HCT116 (cell line): ENCODE data around the gene MACF1. TPM values are rescaled to one million over a fixed set of nuclear protein-coding genes. Genes with fewer than 3 reads are reported as not detected.

Experiments
- ATAC-seq: fragments of 200-7000 bp; cut with Tn5 transposase; 2 replicates; pipeline ENCODE4 v1.9.1; 2020; ENCODE audit warnings: mild to moderate bottlenecking, moderate library complexity
- BruUV-seq: library from RNA; stranded (reverse); fragments of 400-500 nt; replicated peaks from 2 replicates; lab custom pipeline; 2021; lab: Mats Ljungman, UMichigan
- CTCF ChIA-PET: fragments of 300-600 bp; sonication (Branson Sonifier 250); formaldehyde crosslinking; loops from one replicate; lab custom pipeline; 2021; ENCODE audit warnings: antibody characterized with exemption; lab: Charles Lee
- POLR2A ChIA-PET: fragments of 300-600, 350-600 bp; sonication (Branson Sonifier 250); formaldehyde crosslinking; loops from one replicate; lab custom pipeline; 2021; ENCODE audit warnings: antibody characterized with exemption; lab: Charles Lee
- RAD21 ChIA-PET, 2 experiments: fragments of 300-600 bp; sonication (Branson Sonifier 250); formaldehyde crosslinking; loops; one replicate each; lab custom pipeline; 2023; ENCODE audit warnings: low total read pairs in 2 of 2; ENCODE audit not compliant: uncharacterized antibody in 2 of 2, unreplicated experiment in 2 of 2, low non-redundant PET in 1 of 2; lab: Charles Lee
- DNase-seq: peaks from one replicate; pipeline ENCODE4 v3.0.0-alpha.2; 2010; ENCODE audit warnings: low read depth, low spot score
- H2AFZ ChIP-seq: fragments of 200-600 bp; shearing (Covaris generic), sonication (generic); 2 replicates; pipeline ENCODE4 v1.6.1; 2017; ENCODE audit warnings: low read depth, mixed run types, mixed read lengths, antibody characterized with exemption, low read length; ENCODE audit not compliant: poor library complexity, severe bottlenecking
- H3K27ac ChIP-seq: 2 replicates; pipeline ENCODE4 v1.5.1; 2012; ENCODE audit warnings: low read depth, low read length
- H3K27me3 ChIP-seq: fragments of 200-600 bp; sonication (generic); 2 replicates; pipeline ENCODE4 v1.6.1; 2016; ENCODE audit warnings: mixed run types, low read length, mixed read lengths; ENCODE audit not compliant: insufficient read depth
- H3K36me3 ChIP-seq, 2 experiments: fragments of 200-500 bp in 1 of 2; fragments of 200-600 bp in 1 of 2; sonication (Bioruptor generic) in 1 of 2; sonication (generic) in 1 of 2; 2 replicates each; pipeline versions ENCODE4 v1.5.1 to v1.6.1; 2014 to 2016; ENCODE audit warnings: low read length in 2 of 2, inconsistent platforms in 1 of 2, mixed read lengths in 1 of 2, mixed run types in 1 of 2; ENCODE audit not compliant: insufficient read depth in 2 of 2, control insufficient read depth in 1 of 2
- H3K4me1 ChIP-seq, 2 experiments: fragments of 200-600 bp in 1 of 2; sonication (generic) in 1 of 2; 2 replicates each; pipeline versions ENCODE4 v1.5.1 to v1.6.1; 2012 to 2017; ENCODE audit warnings: low read length in 2 of 2, inconsistent platforms in 1 of 2, mild to moderate bottlenecking in 1 of 2, mixed read lengths in 1 of 2, mixed run types in 1 of 2, moderate library complexity in 1 of 2; ENCODE audit not compliant: insufficient read depth in 2 of 2, control insufficient read depth in 1 of 2
- H3K4me2 ChIP-seq: fragments of 200-600 bp; sonication (generic); 2 replicates; pipeline ENCODE4 v1.6.1; 2017; ENCODE audit warnings: mixed run types, low read length, mixed read lengths
- H3K4me3 ChIP-seq, 2 experiments: fragments of 200-600 bp in 1 of 2; sonication (generic) in 1 of 2; replicated peaks in 1 of 2; 2 replicates each; pipeline ENCODE4 v1.5.1; 2011 to 2016; ENCODE audit warnings: low read length in 2 of 2, control low read depth in 1 of 2, low read depth in 1 of 2, mild to moderate bottlenecking in 1 of 2, mixed read lengths in 1 of 2, mixed run types in 1 of 2
- H3K79me2 ChIP-seq: fragments of 200-600 bp; sonication (generic); 2 replicates; pipeline ENCODE4 v1.6.1; 2017; ENCODE audit warnings: mild to moderate bottlenecking, mixed run types, low read length, moderate library complexity, mixed read lengths; ENCODE audit not compliant: insufficient read depth
- H3K9ac ChIP-seq: fragments of 200-600 bp; sonication (generic); 2 replicates; pipeline ENCODE4 v1.6.1; 2016; ENCODE audit warnings: low read length, mixed read lengths
- H3K9me2 ChIP-seq: fragments of 200-600 bp; sonication (generic), shearing (Covaris generic); 2 replicates; pipeline ENCODE4 v1.6.1; 2017; ENCODE audit warnings: mixed run types, mild to moderate bottlenecking, moderate library complexity; ENCODE audit not compliant: insufficient read depth
- H3K9me3 ChIP-seq, 2 experiments: fragments of 200-500 bp in 1 of 2; fragments of 200-600 bp in 1 of 2; sonication (Bioruptor generic) in 1 of 2; sonication (generic) in 1 of 2; 2 replicates each; pipeline ENCODE4 v1.6.1; 2014 to 2017; ENCODE audit warnings: low read length in 2 of 2, mixed read lengths in 2 of 2, inconsistent platforms in 1 of 2, low read depth in 1 of 2, mild to moderate bottlenecking in 1 of 2, mixed run types in 1 of 2, moderate library complexity in 1 of 2; ENCODE audit not compliant: control insufficient read depth in 1 of 2, insufficient read depth in 1 of 2
- H4K20me1 ChIP-seq: fragments of 200-600 bp; sonication (generic), shearing (Covaris generic); 2 replicates; pipeline ENCODE4 v1.6.1; 2017; ENCODE audit warnings: mixed run types, mild to moderate bottlenecking, moderate library complexity; ENCODE audit not compliant: insufficient read depth
- ATF3 ChIP-seq: IDR thresholded peaks from 2 replicates; pipeline ENCODE4 v1.6.1; 2012
- CBX3 ChIP-seq: IDR thresholded peaks from 2 replicates; pipeline ENCODE4 v1.6.1; 2012; ENCODE audit warnings: low read depth
- CEBPB ChIP-seq: IDR thresholded peaks from 2 replicates; pipeline ENCODE4 v1.6.1; 2012; ENCODE audit warnings: low read depth
- CTCF ChIP-seq, 3 experiments: fragments of 200-600 bp in 1 of 3; sonication (generic) in 1 of 3; IDR thresholded peaks in 2 of 3; conservative IDR thresholded peaks in 1 of 3; 2 replicates each; pipeline ENCODE4 v1.5.1; 2012 to 2017; ENCODE audit warnings: low read depth in 2 of 3, low read length in 2 of 3, antibody characterized with exemption in 1 of 3, borderline replicate concordance in 1 of 3, control low read depth in 1 of 3, mild to moderate bottlenecking in 1 of 3, mixed read lengths in 1 of 3, mixed run types in 1 of 3, moderate library complexity in 1 of 3; ENCODE audit not compliant: insufficient read depth in 1 of 3
- EZH2 ChIP-seq: fragments of 200-600 bp; sonication (generic); IDR thresholded peaks from 2 replicates; pipeline ENCODE4 v1.6.1; 2017; ENCODE audit warnings: antibody characterized with exemption, mixed run types
- FOSL1 ChIP-seq: IDR thresholded peaks from 2 replicates; pipeline ENCODE4 v1.6.1; 2012; ENCODE audit warnings: low read depth
- JUND ChIP-seq: IDR thresholded peaks from 2 replicates; pipeline ENCODE4 v1.6.1; 2012
- MAX ChIP-seq: IDR thresholded peaks from 2 replicates; pipeline ENCODE4 v1.6.1; 2012
- POLR2AphosphoS5 ChIP-seq: IDR thresholded peaks from 2 replicates; pipeline ENCODE4 v1.6.1; 2011; ENCODE audit warnings: mild to moderate bottlenecking, low read depth, low read length, moderate library complexity
- RAD21 ChIP-seq: IDR thresholded peaks from 2 replicates; pipeline ENCODE4 v1.6.1; 2012; ENCODE audit warnings: low read depth, mild to moderate bottlenecking
- REST ChIP-seq: IDR thresholded peaks from 2 replicates; pipeline ENCODE4 v1.6.1; 2012; ENCODE audit warnings: low read depth
- SIN3A ChIP-seq: IDR thresholded peaks from 2 replicates; pipeline ENCODE4 v1.6.1; 2012; ENCODE audit warnings: low read depth
- SP1 ChIP-seq: IDR thresholded peaks from 2 replicates; pipeline ENCODE4 v1.6.1; 2012; ENCODE audit warnings: low read depth
- TCF7L2 ChIP-seq: IDR thresholded peaks from 2 replicates; pipeline ENCODE4 v1.7.0; 2011; ENCODE audit warnings: borderline replicate concordance, inconsistent platforms; ENCODE audit not compliant: insufficient read depth, insufficient read length; ENCODE audit errors: extremely low read depth
- YY1 ChIP-seq: IDR thresholded peaks from 2 replicates; pipeline ENCODE4 v1.6.1; 2011; ENCODE audit warnings: low read length, low read depth, moderate library complexity, mild to moderate bottlenecking; ENCODE audit not compliant: insufficient replicate concordance; ENCODE audit errors: extremely low read depth
- ZBTB33 ChIP-seq: IDR thresholded peaks from 2 replicates; pipeline ENCODE4 v1.6.1; 2011; ENCODE audit warnings: mild to moderate bottlenecking, low read length, moderate library complexity; ENCODE audit not compliant: insufficient replicate concordance; ENCODE audit errors: extremely low read depth
- ZFX ChIP-seq: fragments of 450-650 bp; IDR thresholded peaks from 2 replicates; pipeline ENCODE4 v1.6.1; 2017
- ZNF274 ChIP-seq: fragments of 200-500 bp; sonication (Bioruptor generic); IDR thresholded peaks from 2 replicates; pipeline ENCODE4 v1.6.1; 2014; ENCODE audit warnings: mild to moderate bottlenecking, low read depth, low read length, inconsistent platforms
- intact Hi-C: fragments of 100-400 bp; cut with micrococcal nuclease; formaldehyde crosslinking; loops from 2 replicates; pipeline ENCODE4 v1.10.0; 2022
- total RNA-seq: library from RNA; stranded (reverse); gene quantifications from one replicate; pipeline ENCODE4 v1.2.1, GENCODE V29; 2021; ENCODE audit not compliant: unreplicated experiment

Gene MACF1
- total RNA-seq, 1 experiment from 2014 or later, result 146 TPM

- RAD21 ChIA-PET, result no interaction called here
- POLR2A ChIA-PET, result no interaction called here
- H3K27me3 ChIP-seq, result no peaks in the 10 kb centered on the region
- no peak for TF ChIP-seq SIN3A
- TF ChIP-seq RAD21, result no peak
- TF ChIP-seq POLR2AphosphoS5, result no peak
- TF ChIP-seq YY1, result no peak
- TF ChIP-seq JUND, result no peak
- TF ChIP-seq TCF7L2, result no peak
- TF ChIP-seq CTCF (IDR thresholded peaks at IDR 0.05 in 2 of 3, conservative IDR thresholded peaks at IDR 0.05 in 1 of 3; ENCODE audit: borderline replicate concordance in 1 of 3, insufficient read depth in 1 of 3, low read depth in 2 of 3, low read length in 2 of 3), result no peak
- no peak for TF ChIP-seq EZH2
- TF ChIP-seq REST, result no peak
- no peak for TF ChIP-seq CEBPB
- no peak for TF ChIP-seq ZFX
- no peak for TF ChIP-seq SP1
- TF ChIP-seq ZBTB33, result no peak
- TF ChIP-seq ATF3, result no peak
- TF ChIP-seq FOSL1, result no peak
- no peak for TF ChIP-seq CBX3
- TF ChIP-seq MAX, result no peak
- TF ChIP-seq ZNF274, result no peak
- no peaks in the 10 kb centered on the region for H3K4me1 ChIP-seq
- H3K27ac ChIP-seq, result no peak overlapping the region
- intact Hi-C loops, result no loop called here
- no peak overlapping the region for H2AFZ ChIP-seq
- no peak overlapping the region for H3K9ac ChIP-seq
- H3K79me2 ChIP-seq, result no peaks in the 10 kb centered on the region
- no TSS peak for BruUV-seq
- ATAC-seq (no peak), DNase-seq (no peak)
- no peaks in the 10 kb centered on the region for H3K9me2 ChIP-seq
- peaks cover 4 to 9% of the 10 kb centered on the region in 2 experiments; a peak in 2 of 4 replicates for H3K36me3 ChIP-seq
- no peak overlapping the region for H3K4me2 ChIP-seq
- no peaks in the 10 kb centered on the region for H4K20me1 ChIP-seq
- H3K9me3 ChIP-seq, result no peaks in the 10 kb centered on the region
- no peak overlapping the region for H3K4me3 ChIP-seq
- CTCF ChIA-PET, result no interaction called here
Measured at GRCh38 chr1:39369565-39369964, 165.1 kb downstream of the MACF1 start.
